Ovary (tissue), 9 donors: ENCODE data around the gene GRK5. TPM values are rescaled to one million over a fixed set of nuclear protein-coding genes. Genes with fewer than 3 reads are reported as not detected.

Experiments used
- DNase-seq, 5 donors: peaks; one replicate each; pipeline ENCODE4 v3.0.0-alpha.2; 2019 to 2020
- H3K27ac ChIP-seq, 2 donors: fragments of 200-600 bp; one replicate each; pipeline versions ENCODE4 v1.5.1 to v1.8.0; 2019 to 2022
- H3K27me3 ChIP-seq: fragments of 200-600 bp; one replicate; pipeline ENCODE4 v1.8.0; 2022
- H3K36me3 ChIP-seq: fragments of 200-600 bp; sonication (generic); one replicate; pipeline ENCODE4 v1.5.1; 2019
- H3K4me1 ChIP-seq: one replicate; pipeline ENCODE4 v1.8.1; 2013; ENCODE audit warnings: mild to moderate bottlenecking, moderate library complexity; ENCODE audit not compliant: insufficient read depth
- H3K4me3 ChIP-seq: fragments of 200-600 bp; sonication (generic); one replicate; pipeline ENCODE4 v1.5.1; 2017
- H3K9me3 ChIP-seq, 2 donors: fragments of 200-600 bp in 1 of 2; sonication (generic) in 1 of 2; one replicate each; pipeline versions ENCODE4 v1.5.1 to v1.8.1; 2013 to 2019; ENCODE audit warnings: mild to moderate bottlenecking in 1 of 2, moderate library complexity in 1 of 2
- EP300 ChIP-seq: sonication (generic); formaldehyde crosslinking; IDR thresholded peaks from one replicate; pipeline ENCODE4 v1.6.1; 2017; ENCODE audit warnings: antibody characterized with exemption
- POLR2A ChIP-seq: fragments of 450-650 bp; IDR thresholded peaks from one replicate; pipeline ENCODE4 v1.6.1; 2017; ENCODE audit warnings: antibody characterized with exemption, mild to moderate bottlenecking, moderate library complexity
- WGBS, 3 donors: extraction: QIAGEN DNeasy Blood & Tissue Kit in 1 of 3; methylation state at CpG; one replicate each; pipeline versions ENCODE4 v1.1.5 to v1.1.7; 2013 to 2017; 5-methylcytosine and 5-hydroxymethylcytosine counted together
- intact Hi-C, 4 donors: fragments of 100-400 bp; cut with DNase I; formaldehyde crosslinking; loops; one replicate each; pipeline versions ENCODE4 v1.11.0 to v1.15.1; 2022 to 2023
- polyA plus RNA-seq, 2 donors: library from polyadenylated mRNA; stranded (reverse); fragments of 200-250 nt in 1 of 2; fragments of 350-450 nt in 1 of 2; fragmentation: Illumina TruSeq in 1 of 2; extraction: RNeasy Lipid Tissue Mini Kit (QIAGEN cat#74804) in 1 of 2; gene quantifications; one replicate each; pipeline ENCODE4 v1.2.3, GENCODE V29; 2013 to 2014
- total RNA-seq, 7 donors: library from RNA; depleted of rRNA in 2 of 7; stranded (reverse); fragments of >200 nt in 2 of 7; fragmentation: NEBNext Ultra II Directional in 3 of 7; extraction: Animal tissue kit (Norgen Biotek cat#: 25700) in 3 of 7; gene quantifications; one replicate each; pipeline versions ENCODE4 v1.1.0 to v1.2.4, GENCODE V29; 2016 to 2023
- TF ChIP-seq, protein P1 (sequence below), 3 donors: fragments of 450-650 bp in 2 of 3; fragments of 200-600 bp in 1 of 3; IDR thresholded peaks; one replicate each; pipeline versions ENCODE4 v1.5.1 to v1.8.0; 2016 to 2022; ENCODE audit warnings: antibody characterized with exemption in 3 of 3, mild to moderate bottlenecking in 1 of 3
- donor health status: DM: no; HTN: no; CAD: no; lungs with moderate emphysema.
- donor health status: DM: no; HTN: no; CAD: no.
- donor health status: Bipolar disorder and iron deficiency.
- donor health status: DM: yes; HTN: yes; CAD: no.
- donor health status: DM: no; HTN: no; CAD: no.
- donor health status: DM: yes; HTN: yes; CAD: no.

The GRK5 gene
- total and polyA plus RNA-seq, 9 donors, result 10.0 to 115 (median 38.2) TPM

DNA sequence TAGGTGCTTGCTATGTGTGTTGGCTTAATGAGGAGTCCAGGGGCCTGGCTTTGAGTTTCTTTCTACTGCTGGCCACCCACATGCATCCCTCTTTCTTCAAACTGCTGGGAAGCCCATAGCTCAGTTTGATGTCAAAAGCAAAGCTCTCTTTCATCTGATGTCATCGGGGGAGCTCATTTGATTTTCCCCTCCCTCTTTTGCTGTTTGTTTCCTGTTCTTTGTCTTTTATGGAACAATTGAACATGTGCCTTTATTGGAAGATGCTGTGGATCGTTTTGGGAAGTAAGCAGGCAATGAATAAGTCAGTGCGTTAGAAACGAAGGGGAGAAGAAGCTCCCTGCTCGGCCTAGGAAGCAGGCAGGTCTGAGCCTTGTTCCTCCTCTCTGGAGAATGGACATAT is 140.7 kb downstream of the GRK5 start:
- no peaks in the 10 kb centered on the region for H3K9me3 ChIP-seq
- intact Hi-C loops, result no loop called here
- peaks cover 26% of the 10 kb centered on the region for H3K4me1 ChIP-seq
- H3K36me3 ChIP-seq, result no peaks in the 10 kb centered on the region
- TF ChIP-seq EP300 (no peak), POLR2A (no peak)
- TF ChIP-seq, protein P1, sequence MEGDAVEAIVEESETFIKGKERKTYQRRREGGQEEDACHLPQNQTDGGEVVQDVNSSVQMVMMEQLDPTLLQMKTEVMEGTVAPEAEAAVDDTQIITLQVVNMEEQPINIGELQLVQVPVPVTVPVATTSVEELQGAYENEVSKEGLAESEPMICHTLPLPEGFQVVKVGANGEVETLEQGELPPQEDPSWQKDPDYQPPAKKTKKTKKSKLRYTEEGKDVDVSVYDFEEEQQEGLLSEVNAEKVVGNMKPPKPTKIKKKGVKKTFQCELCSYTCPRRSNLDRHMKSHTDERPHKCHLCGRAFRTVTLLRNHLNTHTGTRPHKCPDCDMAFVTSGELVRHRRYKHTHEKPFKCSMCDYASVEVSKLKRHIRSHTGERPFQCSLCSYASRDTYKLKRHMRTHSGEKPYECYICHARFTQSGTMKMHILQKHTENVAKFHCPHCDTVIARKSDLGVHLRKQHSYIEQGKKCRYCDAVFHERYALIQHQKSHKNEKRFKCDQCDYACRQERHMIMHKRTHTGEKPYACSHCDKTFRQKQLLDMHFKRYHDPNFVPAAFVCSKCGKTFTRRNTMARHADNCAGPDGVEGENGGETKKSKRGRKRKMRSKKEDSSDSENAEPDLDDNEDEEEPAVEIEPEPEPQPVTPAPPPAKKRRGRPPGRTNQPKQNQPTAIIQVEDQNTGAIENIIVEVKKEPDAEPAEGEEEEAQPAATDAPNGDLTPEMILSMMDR (IDR thresholded peaks at IDR 0.05), result no peak
- no peak for DNase-seq
- H3K27ac ChIP-seq, result no peak overlapping the region
- H3K4me3 ChIP-seq, result no peak overlapping the region
- WGBS, 3 donors, result 83 to 91% (median 88%) methylated on average over 5 of the region's 5 CpGs
- no peaks in the 10 kb centered on the region for H3K27me3 ChIP-seq

DNA sequence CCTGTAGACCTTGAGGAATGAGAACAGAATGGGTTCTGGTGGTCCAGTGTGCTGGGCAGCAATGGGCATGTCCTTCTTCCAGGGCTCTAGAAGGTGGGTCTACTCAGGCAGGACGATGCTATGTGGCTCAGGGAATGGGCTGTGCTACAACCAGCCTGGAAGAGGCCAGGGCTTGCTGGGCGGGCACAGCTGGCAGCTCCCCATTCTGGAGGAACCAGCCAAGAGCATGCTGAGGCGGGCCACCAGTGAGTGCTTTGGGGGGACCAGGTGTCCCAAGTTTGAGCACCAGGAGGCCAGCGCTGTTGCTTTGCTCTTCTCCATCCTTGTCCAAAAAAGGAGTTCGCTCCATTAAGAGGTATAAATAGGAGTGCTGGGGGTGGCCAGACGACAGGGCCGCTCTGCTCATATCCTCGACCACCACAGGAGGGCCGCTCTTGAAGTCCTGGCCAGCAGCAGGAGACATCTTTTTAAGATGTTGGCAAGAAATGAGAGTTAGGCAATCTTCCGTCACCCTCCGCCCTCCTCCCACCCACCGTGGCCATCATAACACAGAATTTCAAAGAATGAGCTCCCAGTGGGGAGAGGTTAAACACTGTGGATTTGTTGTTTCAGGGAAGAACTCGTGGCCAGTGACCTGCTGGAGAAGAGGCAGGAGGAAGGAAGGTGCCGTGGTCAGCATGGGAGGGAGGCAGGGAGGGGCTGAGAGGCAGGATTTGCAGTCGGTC is 141.3 kb downstream of the GRK5 start:
- no peaks in the 10 kb centered on the region for H3K9me3 ChIP-seq
- H3K27me3 ChIP-seq, result no peaks in the 10 kb centered on the region
- H3K36me3 ChIP-seq, result no peaks in the 10 kb centered on the region
- WGBS, 3 donors, result 42 to 49% (median 44%) methylated on average over 15 of the region's 15 CpGs
- H3K27ac ChIP-seq, result peak overlapping the region in 1 of 2 donors; percentile 40
- intact Hi-C loops, result no loop called here
- H3K4me1 ChIP-seq, result peaks cover 25% of the 10 kb centered on the region
- DNase-seq, result peak; percentile 57 to 79 (median 64)
- TF ChIP-seq POLR2A, result no peak
- TF ChIP-seq, protein P1 (IDR thresholded peaks at IDR 0.05), result peak in 2 of 3 donors; percentile 29 to 33
- no peak overlapping the region for H3K4me3 ChIP-seq

DNA sequence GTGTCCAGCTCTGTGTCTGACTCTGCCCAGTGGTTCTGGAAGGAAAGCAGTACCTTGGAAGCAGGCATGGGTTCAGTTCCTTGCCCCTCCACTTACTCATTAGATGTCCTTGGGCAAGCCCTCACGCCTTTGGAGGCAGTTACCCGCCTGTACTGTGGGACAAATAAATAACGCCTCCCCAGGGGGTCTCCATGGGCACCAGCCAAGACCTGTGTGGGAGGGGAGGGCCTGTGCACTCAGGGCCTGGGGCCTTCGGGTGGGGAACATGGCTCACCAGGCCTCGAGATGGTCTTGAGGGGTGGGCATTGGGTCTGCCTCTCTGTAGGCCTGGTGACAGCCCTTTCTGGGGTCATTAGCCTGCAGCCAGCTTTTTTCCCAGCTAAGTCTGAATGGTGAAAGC is 142.0 kb downstream of the GRK5 start:
- peak overlapping the region in 1 of 2 donors; percentile 40 for H3K27ac ChIP-seq
- H3K27me3 ChIP-seq, result no peaks in the 10 kb centered on the region
- H3K9me3 ChIP-seq, result no peaks in the 10 kb centered on the region
- H3K36me3 ChIP-seq, result no peaks in the 10 kb centered on the region
- TF ChIP-seq, protein P1 (IDR thresholded peaks at IDR 0.05), result no peak
- TF ChIP-seq EP300, result no peak
- no peak for TF ChIP-seq POLR2A
- 42 to 83% (median 53%) methylated on average over 5 of the region's 5 CpGs for WGBS, 3 donors
- peaks cover 25% of the 10 kb centered on the region for H3K4me1 ChIP-seq
- DNase-seq, result peak in 3 of 5 donors; percentile 45 to 60 (median 45)
- H3K4me3 ChIP-seq, result no peak overlapping the region
- intact Hi-C loops, result no loop called here

DNA sequence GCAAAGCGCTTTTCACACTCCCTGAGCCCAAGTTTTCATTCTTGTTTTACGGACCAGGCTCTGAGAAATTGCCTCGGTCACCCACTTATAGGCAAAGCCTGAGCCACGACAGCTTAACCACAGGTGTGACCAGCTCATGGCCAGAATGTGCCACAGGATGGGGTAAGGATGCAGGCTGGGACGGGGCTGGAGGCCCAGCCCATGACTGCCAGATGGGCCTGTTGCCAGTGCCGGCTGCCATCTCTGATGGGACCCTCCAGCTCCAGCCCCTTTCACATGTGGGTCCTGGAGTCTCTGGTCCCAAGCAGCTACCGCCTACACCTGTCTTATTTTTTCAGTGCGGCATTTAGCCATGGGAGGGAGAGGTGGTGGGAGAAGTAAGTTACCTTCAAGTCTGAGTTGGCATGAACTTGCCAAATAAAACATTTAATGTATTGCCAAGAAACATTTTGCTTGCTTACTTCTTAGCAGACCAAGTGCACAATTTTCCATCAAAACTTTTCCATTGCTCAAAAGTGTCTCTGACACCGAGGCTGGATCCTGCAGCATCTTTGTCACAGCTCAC is 142.6 kb downstream of the GRK5 start:
- no peaks in the 10 kb centered on the region for H3K36me3 ChIP-seq
- H3K27me3 ChIP-seq, result no peaks in the 10 kb centered on the region
- peak in 2 of 5 donors; percentile 43 to 49 for DNase-seq
- intact Hi-C loops, result no loop called here
- no peaks in the 10 kb centered on the region for H3K9me3 ChIP-seq
- TF ChIP-seq, protein P1 (IDR thresholded peaks at IDR 0.05), result no peak
- no peak for TF ChIP-seq EP300
- no peak for TF ChIP-seq POLR2A
- H3K27ac ChIP-seq, result no peak overlapping the region
- no peak overlapping the region for H3K4me3 ChIP-seq
- peaks cover 25% of the 10 kb centered on the region for H3K4me1 ChIP-seq
- 79 to 86% (median 83%) methylated on average over 9 of the region's 9 CpGs for WGBS, 3 donors
